WTC11 (cell line): ENCODE results near the gene EFEMP2. TPM values are rescaled to one million over a fixed set of nuclear protein-coding genes. Genes with fewer than 3 reads are reported as not detected.
A peak's percentile ranks its signal among the peaks of the same experiment; 100 is the strongest.

ENCODE experiments used
- ATAC-seq: fragments of 200-7000 bp; cut with Tn5 transposase; 2 replicates; pipeline ENCODE4 v1.10.0; 2021; ENCODE audit warnings: mild to moderate bottlenecking, moderate library complexity
- Bru-seq: library from RNA; stranded (reverse); fragments of 400-500 nt; gene quantifications from one replicate; lab custom pipeline; 2021; lab: Mats Ljungman, UMichigan
- CTCF ChIA-PET: fragments of 300-600 bp; sonication (Branson Sonifier 250); formaldehyde crosslinking; loops from one replicate; lab custom pipeline; 2021; ENCODE audit warnings: antibody characterized with exemption; lab: Charles Lee
- POLR2A ChIA-PET: fragments of 350-600 bp; sonication (Branson Sonifier 250); formaldehyde crosslinking; loops from one replicate; lab custom pipeline; 2021; ENCODE audit warnings: antibody characterized with exemption; lab: Charles Lee
- DNase-seq: peaks from one replicate; pipeline ENCODE4 v3.0.0; 2021; ENCODE audit warnings: low spot score
- H3K27ac Mint-ChIP-seq: 2 replicates; pipeline ENCODE4 v1.8.0; 2021; ENCODE audit warnings: mixed read lengths
- H3K27me3 Mint-ChIP-seq: 2 replicates; pipeline ENCODE4 v1.8.0; 2021; ENCODE audit warnings: low read depth, mild to moderate bottlenecking, moderate library complexity, mixed read lengths
- H3K36me3 Mint-ChIP-seq: 2 replicates; pipeline ENCODE4 v1.8.0; 2021; ENCODE audit warnings: mixed read lengths
- H3K4me1 Mint-ChIP-seq: 2 replicates; pipeline ENCODE4 v1.8.0; 2022; ENCODE audit warnings: mixed read lengths
- H3K4me3 Mint-ChIP-seq: 2 replicates; pipeline ENCODE4 v1.8.0; 2021; ENCODE audit warnings: mild to moderate bottlenecking, moderate library complexity, mixed read lengths
- H3K9me3 Mint-ChIP-seq: 2 replicates; pipeline ENCODE4 v1.8.0; 2021; ENCODE audit warnings: mixed read lengths
- CBFB ChIP-seq: sonication (generic); formaldehyde crosslinking; IDR thresholded peaks from 2 replicates; pipeline ENCODE4 v1.8.1; 2022; ENCODE audit warnings: mild to moderate bottlenecking, low read depth, missing genetic modification reagents
- ESRRA ChIP-seq: sonication (generic); formaldehyde crosslinking; IDR thresholded peaks from 2 replicates; pipeline ENCODE4 v1.8.1; 2022; ENCODE audit warnings: mild to moderate bottlenecking, missing genetic modification reagents, borderline replicate concordance
- MYBL2 ChIP-seq: sonication (generic); formaldehyde crosslinking; IDR thresholded peaks from 2 replicates; pipeline ENCODE4 v1.8.1; 2023; ENCODE audit warnings: mild to moderate bottlenecking, moderate library complexity, missing genetic modification reagents
- OVOL2 ChIP-seq: fragments of 250-450 bp; sonication (Bioruptor Pico); IDR thresholded peaks from 2 replicates; pipeline ENCODE4 v1.9.0; 2021; ENCODE audit warnings: mild to moderate bottlenecking, borderline replicate concordance
- TEAD4 ChIP-seq: sonication (generic); formaldehyde crosslinking; IDR thresholded peaks from 2 replicates; pipeline ENCODE4 v1.8.0; 2022; ENCODE audit warnings: mild to moderate bottlenecking, missing genetic modification reagents
- ZNF263 ChIP-seq: sonication (generic); formaldehyde crosslinking; IDR thresholded peaks from 2 replicates; pipeline ENCODE4 v1.8.1; 2022; ENCODE audit warnings: low read depth, mild to moderate bottlenecking, moderate library complexity, missing genetic modification reagents
- ZNF416 ChIP-seq: fragments of 250-450 bp; sonication (Bioruptor Pico); IDR thresholded peaks from 2 replicates; pipeline ENCODE4 v1.9.0; 2021; ENCODE audit warnings: mild to moderate bottlenecking, inconsistent platforms
- ZNF423 ChIP-seq: fragments of 250-450 bp; sonication (Bioruptor Pico); IDR thresholded peaks from 2 replicates; pipeline ENCODE4 v2.1.2; 2022; ENCODE audit warnings: mild to moderate bottlenecking, moderate library complexity
- long read RNA-seq, 3 experiments: library from RNA in 1 of 3; library from capped mRNA in 1 of 3; library from polyadenylated mRNA in 1 of 3; unstranded in 2 of 3; stranded (forward) in 1 of 3; transcript quantifications; one replicate each; pipeline ENCODE4 v2.0.0, GENCODE V29; 2021
- total RNA-seq: library from RNA; stranded (reverse); gene quantifications from 3 replicates; pipeline ENCODE4 v1.2.3, GENCODE V29; 2021
- TF ChIP-seq, protein P1 (sequence below): sonication (generic); formaldehyde crosslinking; IDR thresholded peaks from 2 replicates; pipeline ENCODE4 v1.8.1; 2023; ENCODE audit warnings: mild to moderate bottlenecking, moderate library complexity, missing genetic modification reagents
- TF ChIP-seq, protein P2 (sequence below): sonication (generic); formaldehyde crosslinking; IDR thresholded peaks from 2 replicates; pipeline ENCODE4 v1.8.1; 2022; ENCODE audit warnings: missing genetic modification reagents, borderline replicate concordance
- TF ChIP-seq, protein P3 (sequence below): sonication (generic); formaldehyde crosslinking; IDR thresholded peaks from 2 replicates; pipeline ENCODE4 v1.8.0; 2022; ENCODE audit warnings: mild to moderate bottlenecking, missing genetic modification reagents
- TF ChIP-seq, protein P4 (sequence below): sonication (generic); formaldehyde crosslinking; IDR thresholded peaks from 2 replicates; pipeline ENCODE4 v1.8.1; 2023; ENCODE audit warnings: mild to moderate bottlenecking, missing genetic modification reagents, moderate library complexity
- TF ChIP-seq, protein P5 (sequence below): fragments of 250-450 bp; sonication (Bioruptor Pico); IDR thresholded peaks from 2 replicates; pipeline ENCODE4 v2.1.2; 2022; ENCODE audit warnings: mild to moderate bottlenecking, moderate library complexity
- TF ChIP-seq, protein P6 (sequence below): fragments of 250-450 bp; sonication (Bioruptor Pico); IDR thresholded peaks from 2 replicates; pipeline ENCODE4 v1.9.0; 2021; ENCODE audit warnings: mild to moderate bottlenecking
- TF ChIP-seq, protein P7 (sequence below): fragments of 250-450 bp; sonication (Bioruptor Pico); IDR thresholded peaks from 2 replicates; pipeline ENCODE4 v1.8.0; 2021; ENCODE audit warnings: mild to moderate bottlenecking
- TF ChIP-seq, protein P8 (sequence below): sonication (generic); formaldehyde crosslinking; IDR thresholded peaks from 2 replicates; pipeline ENCODE4 v1.8.1; 2023; ENCODE audit warnings: mild to moderate bottlenecking, missing genetic modification reagents, moderate library complexity

Gene EFEMP2
- total RNA-seq (14.2 to 17.9 TPM (median 17.8 TPM) in 3 replicates), Bru-seq, nascent RNA (percentile 46 among the genes with signal in this experiment)
- long read RNA-seq, experiment 1, transcript EFEMP2-217 (12 exons, 1,813 nt) = major isoform, 8 of 33 reads
- long read RNA-seq, experiment 1, partial matches to known transcripts = 4 of 33 reads
- long read RNA-seq, experiment 1, other reads (novel, unspliced or antisense) = 17 of 33 reads
- long read RNA-seq, experiment 2, partial matches to known transcripts = 0 of 5 reads
- long read RNA-seq, experiment 2, other reads (novel, unspliced or antisense) = 1 of 5 reads
- long read RNA-seq, experiment 3 = 0 reads

DNA sequence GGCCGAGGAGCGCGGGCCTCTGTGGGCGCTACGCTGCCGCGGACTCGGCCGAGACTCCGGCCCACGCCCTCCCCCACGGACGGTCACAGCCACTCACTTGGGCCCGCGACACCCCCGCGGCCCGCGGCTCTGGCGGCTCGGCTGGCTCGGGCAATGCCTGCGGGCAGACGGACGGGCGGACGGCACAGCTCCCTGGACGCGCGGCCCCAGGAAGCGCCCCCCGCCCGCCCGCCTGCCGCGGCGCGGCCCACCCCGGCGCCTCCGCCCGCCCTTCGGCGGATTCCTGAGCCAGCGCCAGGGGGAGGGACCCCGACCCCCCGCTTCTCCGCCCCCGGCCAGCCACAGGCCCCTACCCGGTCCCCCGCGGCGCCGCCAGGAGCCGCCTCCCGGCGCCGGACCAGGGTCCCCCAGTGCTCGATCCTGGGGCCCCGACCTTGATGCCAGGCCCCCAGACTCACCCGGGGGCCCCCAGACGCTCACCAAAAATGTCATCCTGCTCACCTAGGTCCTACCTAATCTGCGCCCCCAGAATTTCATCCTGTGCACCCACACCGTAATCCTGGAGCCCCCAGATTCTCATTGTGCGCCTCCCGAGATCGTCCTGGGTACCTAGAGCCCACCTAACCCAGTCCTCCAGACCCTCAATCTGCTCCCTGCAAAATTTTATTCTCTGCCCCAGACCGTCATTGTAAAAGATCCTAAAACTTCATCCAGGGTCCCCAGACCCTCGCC is at the start of gene EFEMP2:
Gene EFEMP2, minus strand, starts transcription at position 215 of the 732 bp plus-strand sequence. CDS start 446 bp downstream, outside the sequence.
- POLR2A ChIA-PET = interaction anchor here (0.5 to 2.2 kb wide), 5 partner anchors 11 to 55 kb away, joined by 3 to 26 read pairs (median 5); partner anchors contain the start of genes CFL1, FIBP and MUS81
- H3K4me1 Mint-ChIP-seq = peaks cover 6% of the 10 kb centered on the region; the same call in 1 of the 2 replicates
- CTCF ChIA-PET = interaction anchor here (0.9 to 16.6 kb wide), 6 partner anchors 13 to 153 kb away, joined by 3 to 539 read pairs (median 4); partner anchors contain the start of genes CCDC85B, CFL1, FIBP and MUS81
- H3K9me3 Mint-ChIP-seq = no peaks in the 10 kb centered on the region
- no peak within 1 kb of the TSS; the same call in 1 of the 2 replicates for H3K27ac Mint-ChIP-seq
- DNase-seq = no peak
- no peak for ATAC-seq
- peaks cover 60% of the 10 kb centered on the region for H3K27me3 Mint-ChIP-seq
- H3K36me3 Mint-ChIP-seq = no peaks in the 10 kb centered on the region
- H3K4me3 Mint-ChIP-seq = peak within 1 kb of the TSS; percentile 88
- TF ChIP-seq ESRRA (CRISPR knock-in tag) (no peak), TEAD4 (CRISPR knock-in tag) (no peak)
- TF ChIP-seq, protein P1, sequence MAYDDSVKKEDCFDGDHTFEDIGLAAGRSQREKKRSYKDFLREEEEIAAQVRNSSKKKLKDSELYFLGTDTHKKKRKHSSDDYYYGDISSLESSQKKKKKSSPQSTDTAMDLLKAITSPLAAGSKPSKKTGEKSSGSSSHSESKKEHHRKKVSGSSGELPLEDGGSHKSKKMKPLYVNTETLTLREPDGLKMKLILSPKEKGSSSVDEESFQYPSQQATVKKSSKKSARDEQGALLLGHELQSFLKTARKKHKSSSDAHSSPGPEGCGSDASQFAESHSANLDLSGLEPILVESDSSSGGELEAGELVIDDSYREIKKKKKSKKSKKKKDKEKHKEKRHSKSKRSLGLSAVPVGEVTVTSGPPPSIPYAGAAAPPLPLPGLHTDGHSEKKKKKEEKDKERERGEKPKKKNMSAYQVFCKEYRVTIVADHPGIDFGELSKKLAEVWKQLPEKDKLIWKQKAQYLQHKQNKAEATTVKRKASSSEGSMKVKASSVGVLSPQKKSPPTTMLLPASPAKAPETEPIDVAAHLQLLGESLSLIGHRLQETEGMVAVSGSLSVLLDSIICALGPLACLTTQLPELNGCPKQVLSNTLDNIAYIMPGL (CRISPR knock-in tag) = peak; percentile 56; the same call in 1 of the 2 replicates
- TF ChIP-seq, protein P2, sequence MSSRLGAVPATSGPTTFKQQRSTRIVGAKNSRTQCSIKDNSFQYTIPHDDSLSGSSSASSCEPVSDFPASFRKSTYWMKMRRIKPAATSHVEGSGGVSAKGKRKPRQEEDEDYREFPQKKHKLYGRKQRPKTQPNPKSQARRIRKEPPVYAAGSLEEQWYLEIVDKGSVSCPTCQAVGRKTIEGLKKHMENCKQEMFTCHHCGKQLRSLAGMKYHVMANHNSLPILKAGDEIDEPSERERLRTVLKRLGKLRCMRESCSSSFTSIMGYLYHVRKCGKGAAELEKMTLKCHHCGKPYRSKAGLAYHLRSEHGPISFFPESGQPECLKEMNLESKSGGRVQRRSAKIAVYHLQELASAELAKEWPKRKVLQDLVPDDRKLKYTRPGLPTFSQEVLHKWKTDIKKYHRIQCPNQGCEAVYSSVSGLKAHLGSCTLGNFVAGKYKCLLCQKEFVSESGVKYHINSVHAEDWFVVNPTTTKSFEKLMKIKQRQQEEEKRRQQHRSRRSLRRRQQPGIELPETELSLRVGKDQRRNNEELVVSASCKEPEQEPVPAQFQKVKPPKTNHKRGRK = no peak

DNA sequence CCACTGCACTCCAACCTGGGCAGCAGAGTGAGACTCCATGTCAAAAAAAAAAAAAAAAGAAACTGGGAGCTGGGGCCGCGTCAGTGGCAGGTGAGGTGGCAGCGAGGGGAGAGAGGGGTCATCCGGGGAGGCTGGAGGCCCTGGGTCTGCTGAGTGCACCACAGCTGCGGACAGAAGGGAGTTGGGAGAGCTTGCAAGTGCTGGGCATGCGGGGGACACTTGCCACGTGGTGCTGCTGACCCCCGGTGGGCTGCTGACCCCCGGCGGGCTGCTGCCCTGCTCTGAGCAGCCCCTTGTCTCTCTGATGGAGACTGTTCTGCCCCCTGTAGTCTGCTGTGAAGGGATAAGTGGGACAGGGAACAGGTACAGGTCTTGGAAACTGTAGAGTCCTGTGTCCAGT is 49.3 kb upstream of the EFEMP2 start:
- CTCF ChIA-PET = interaction anchor here (1.0 to 1.5 kb wide), 2 partner anchors 10 to 33 kb away, joined by 3 to 6 read pairs; partner anchors contain the start of gene FIBP

DNA sequence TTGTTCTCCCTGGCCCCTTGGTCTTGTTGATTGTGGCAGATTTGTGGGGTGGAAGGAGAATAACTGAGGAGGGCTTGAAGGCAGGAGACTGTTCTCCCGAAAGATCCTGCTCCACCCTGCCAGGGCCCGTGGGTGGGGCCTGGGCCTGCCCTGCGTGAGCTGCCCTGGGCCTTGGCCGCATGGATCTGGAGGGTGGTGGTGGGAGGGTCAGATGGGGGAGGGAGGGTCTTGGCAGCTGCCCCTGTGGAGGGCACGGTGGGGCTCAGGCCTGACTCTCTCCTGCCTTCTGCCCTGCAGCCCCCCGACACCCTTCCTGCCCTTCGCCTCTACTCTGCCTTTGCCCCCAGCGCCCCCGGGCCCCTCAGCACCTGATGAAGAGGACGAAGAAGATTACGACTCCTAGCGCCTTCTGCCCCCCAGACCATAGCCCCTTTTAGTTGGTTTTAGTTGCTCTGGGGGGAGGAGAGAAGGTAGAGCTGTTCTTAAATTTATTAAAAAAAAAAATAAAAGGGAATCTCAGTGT is 48.5 kb upstream of the EFEMP2 start:
- Mint-ChIP-seq H3K4me3 (peak overlapping the region; percentile 82), H3K9me3 (no peaks in the 10 kb centered on the region), H3K36me3 (peaks cover 12% of the 10 kb centered on the region), H3K27me3 (no peaks in the 10 kb centered on the region), H3K27ac (no peak overlapping the region), H3K4me1 (peaks cover 8% of the 10 kb centered on the region; the same call in 1 of the 2 replicates)
- no peak for DNase-seq
- ChIA-PET POLR2A (no interaction called here), CTCF (interaction anchor here (0.7 to 1.5 kb wide), 3 partner anchors 11 to 37 kb away, joined by 3 to 6 read pairs (median 3); partner anchors contain the start of gene FIBP)
- ATAC-seq = no peak
- TF ChIP-seq, protein P3, sequence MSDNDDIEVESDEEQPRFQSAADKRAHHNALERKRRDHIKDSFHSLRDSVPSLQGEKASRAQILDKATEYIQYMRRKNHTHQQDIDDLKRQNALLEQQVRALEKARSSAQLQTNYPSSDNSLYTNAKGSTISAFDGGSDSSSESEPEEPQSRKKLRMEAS = no peak
- TF ChIP-seq ZNF263 (no peak), ZNF416 (no peak), MYBL2 (CRISPR knock-in tag) (no peak), ZNF423 (CRISPR knock-in tag) (no peak), OVOL2 (CRISPR knock-in tag) (no peak)
- TF ChIP-seq, protein P4, sequence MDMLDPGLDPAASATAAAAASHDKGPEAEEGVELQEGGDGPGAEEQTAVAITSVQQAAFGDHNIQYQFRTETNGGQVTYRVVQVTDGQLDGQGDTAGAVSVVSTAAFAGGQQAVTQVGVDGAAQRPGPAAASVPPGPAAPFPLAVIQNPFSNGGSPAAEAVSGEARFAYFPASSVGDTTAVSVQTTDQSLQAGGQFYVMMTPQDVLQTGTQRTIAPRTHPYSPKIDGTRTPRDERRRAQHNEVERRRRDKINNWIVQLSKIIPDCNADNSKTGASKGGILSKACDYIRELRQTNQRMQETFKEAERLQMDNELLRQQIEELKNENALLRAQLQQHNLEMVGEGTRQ (CRISPR knock-in tag) = no peak
- TF ChIP-seq, protein P5, sequence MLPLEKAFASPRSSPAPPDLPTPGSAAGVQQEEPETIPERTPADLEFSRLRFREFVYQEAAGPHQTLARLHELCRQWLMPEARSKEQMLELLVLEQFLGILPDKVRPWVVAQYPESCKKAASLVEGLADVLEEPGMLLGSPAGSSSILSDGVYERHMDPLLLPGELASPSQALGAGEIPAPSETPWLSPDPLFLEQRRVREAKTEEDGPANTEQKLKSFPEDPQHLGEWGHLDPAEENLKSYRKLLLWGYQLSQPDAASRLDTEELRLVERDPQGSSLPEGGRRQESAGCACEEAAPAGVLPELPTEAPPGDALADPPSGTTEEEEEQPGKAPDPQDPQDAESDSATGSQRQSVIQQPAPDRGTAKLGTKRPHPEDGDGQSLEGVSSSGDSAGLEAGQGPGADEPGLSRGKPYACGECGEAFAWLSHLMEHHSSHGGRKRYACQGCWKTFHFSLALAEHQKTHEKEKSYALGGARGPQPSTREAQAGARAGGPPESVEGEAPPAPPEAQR (CRISPR knock-in tag) = no peak
- TF ChIP-seq, protein P6, sequence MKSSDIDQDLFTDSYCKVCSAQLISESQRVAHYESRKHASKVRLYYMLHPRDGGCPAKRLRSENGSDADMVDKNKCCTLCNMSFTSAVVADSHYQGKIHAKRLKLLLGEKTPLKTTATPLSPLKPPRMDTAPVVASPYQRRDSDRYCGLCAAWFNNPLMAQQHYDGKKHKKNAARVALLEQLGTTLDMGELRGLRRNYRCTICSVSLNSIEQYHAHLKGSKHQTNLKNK (CRISPR knock-in tag) = no peak

More for the DNA sequence above, 49.3 kb upstream of the EFEMP2 start:
- H3K4me3 Mint-ChIP-seq = no peak overlapping the region
- ATAC-seq = no peak
- POLR2A ChIA-PET = interaction anchor here (0.6 kb wide), 1 partner anchor 23 kb away, joined by 3 read pairs; no protein-coding TSS in a partner anchor
- H3K27ac Mint-ChIP-seq = no peak overlapping the region; the same call in 1 of the 2 replicates
- H3K9me3 Mint-ChIP-seq = no peaks in the 10 kb centered on the region
- H3K4me1 Mint-ChIP-seq = peaks cover 7% of the 10 kb centered on the region; the same call in 1 of the 2 replicates
- TF ChIP-seq, protein P7, sequence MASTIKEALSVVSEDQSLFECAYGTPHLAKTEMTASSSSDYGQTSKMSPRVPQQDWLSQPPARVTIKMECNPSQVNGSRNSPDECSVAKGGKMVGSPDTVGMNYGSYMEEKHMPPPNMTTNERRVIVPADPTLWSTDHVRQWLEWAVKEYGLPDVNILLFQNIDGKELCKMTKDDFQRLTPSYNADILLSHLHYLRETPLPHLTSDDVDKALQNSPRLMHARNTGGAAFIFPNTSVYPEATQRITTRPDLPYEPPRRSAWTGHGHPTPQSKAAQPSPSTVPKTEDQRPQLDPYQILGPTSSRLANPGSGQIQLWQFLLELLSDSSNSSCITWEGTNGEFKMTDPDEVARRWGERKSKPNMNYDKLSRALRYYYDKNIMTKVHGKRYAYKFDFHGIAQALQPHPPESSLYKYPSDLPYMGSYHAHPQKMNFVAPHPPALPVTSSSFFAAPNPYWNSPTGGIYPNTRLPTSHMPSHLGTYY (CRISPR knock-in tag) = no peak
- no peak for TF ChIP-seq CBFB
- TF ChIP-seq, protein P8, sequence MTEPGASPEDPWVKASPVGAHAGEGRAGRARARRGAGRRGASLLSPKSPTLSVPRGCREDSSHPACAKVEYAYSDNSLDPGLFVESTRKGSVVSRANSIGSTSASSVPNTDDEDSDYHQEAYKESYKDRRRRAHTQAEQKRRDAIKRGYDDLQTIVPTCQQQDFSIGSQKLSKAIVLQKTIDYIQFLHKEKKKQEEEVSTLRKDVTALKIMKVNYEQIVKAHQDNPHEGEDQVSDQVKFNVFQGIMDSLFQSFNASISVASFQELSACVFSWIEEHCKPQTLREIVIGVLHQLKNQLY (CRISPR knock-in tag) = no peak
- TF ChIP-seq, all 79 proteins: peak for 0
- H3K27me3 Mint-ChIP-seq = no peaks in the 10 kb centered on the region
- no peak for DNase-seq
- peaks cover 12% of the 10 kb centered on the region for H3K36me3 Mint-ChIP-seq
